K562 (cell line): Measurements from ENCODE around the gene SEPTIN12. TPM values are rescaled to one million over a fixed set of nuclear protein-coding genes. Genes with fewer than 3 reads are reported as not detected.

Experiments used
- ATAC-seq: fragments of 200-7000 bp; cut with Tn5 transposase; 3 replicates; pipeline ENCODE4 v1.9.1; 2020; ENCODE audit warnings: moderate library complexity
- BruUV-seq: library from RNA; stranded (reverse); fragments of 400-500 nt; replicated peaks from 2 replicates; lab custom pipeline; 2021; lab: Mats Ljungman, UMichigan
- CTCF ChIA-PET: fragments of 300-600 bp; formaldehyde crosslinking; extraction: SDS; loops from one replicate; lab custom pipeline; 2021; ENCODE audit warnings: low intra/inter-chr PET ratio; lab: Yijun Ruan, JAX
- POLR2A ChIA-PET: fragments of 300-600, 350-650 bp; sonication (Branson Sonifier 250); formaldehyde crosslinking; extraction: SDS; loops from one replicate; lab custom pipeline; 2021; ENCODE audit warnings: antibody characterized with exemption, inconsistent platforms; lab: Yijun Ruan, JAX
- DNase-seq, 4 experiments: peaks; one replicate each; pipeline versions ENCODE4 v3.0.0 to v3.0.0-alpha.2; 2011 to 2018; ENCODE audit warnings: low spot score in 3 of 4, mixed read lengths in 3 of 4; ENCODE audit errors: extremely low read depth in 1 of 4
- FAIRE-seq: peaks from 2 replicates; lab custom pipeline; 2011; peaks lifted over from hg19 to GRCh38; lab: Jason Lieb, UNC
- H2AFZ ChIP-seq: 2 replicates; pipeline ENCODE4 v1.6.0; 2011; ENCODE audit warnings: low read depth, low read length, control low read depth, inconsistent platforms
- H3K27ac ChIP-seq: fragments of 200-600 bp; 3 replicates; pipeline ENCODE4 v1.8.0; 2011; ENCODE audit warnings: low read depth, mild to moderate bottlenecking, control low read depth, inconsistent platforms, low read length, moderate library complexity, mixed read lengths; ENCODE audit errors: extremely low read depth
- H3K27me3 ChIP-seq, 2 experiments: fragments of 300-600 bp in 1 of 2; 2 replicates in 1 of 2; 3 replicates in 1 of 2; pipeline versions ENCODE4 v1.6.0 to v1.8.0; 2011; ENCODE audit warnings: inconsistent platforms in 2 of 2, low read length in 2 of 2, mild to moderate bottlenecking in 1 of 2, mixed read lengths in 1 of 2, moderate library complexity in 1 of 2; ENCODE audit not compliant: control insufficient read depth in 2 of 2, insufficient read depth in 2 of 2
- H3K36me3 ChIP-seq: fragments of 300-600 bp; 3 replicates; pipeline ENCODE4 v1.8.0; 2011; ENCODE audit warnings: mild to moderate bottlenecking, low read length, inconsistent platforms; ENCODE audit not compliant: control insufficient read depth, insufficient read depth
- H3K4me1 ChIP-seq, 2 experiments: fragments of 200-600 bp in 1 of 2; replicated peaks in 1 of 2; 2 replicates in 1 of 2; 3 replicates in 1 of 2; pipeline versions ENCODE4 v1.5.1 to v1.8.0; 2011; ENCODE audit warnings: inconsistent platforms in 2 of 2, low read length in 2 of 2, mild to moderate bottlenecking in 1 of 2, mixed read lengths in 1 of 2, moderate library complexity in 1 of 2; ENCODE audit not compliant: control insufficient read depth in 2 of 2, insufficient read depth in 2 of 2
- H3K4me2 ChIP-seq: 2 replicates; pipeline ENCODE4 v1.6.1; 2011; ENCODE audit warnings: low read length, control low read depth, inconsistent platforms, mixed read lengths; ENCODE audit not compliant: insufficient read depth
- H3K4me3 ChIP-seq: fragments of 200-600 bp; sonication (generic), shearing (Covaris generic); 2 replicates; pipeline ENCODE4 v1.5.1; 2016; ENCODE audit warnings: control low read depth, inconsistent platforms
- H3K79me2 ChIP-seq: fragments of 200-600 bp; 3 replicates; pipeline ENCODE4 v1.8.0; 2011; ENCODE audit warnings: low read length, inconsistent platforms; ENCODE audit not compliant: control insufficient read depth, insufficient read depth
- H3K9ac ChIP-seq, 2 experiments: 2 replicates each; pipeline versions ENCODE4 v1.6.0 to v1.6.1; 2011; ENCODE audit warnings: low read depth in 2 of 2, low read length in 2 of 2, control low read depth in 1 of 2, inconsistent platforms in 1 of 2, mild to moderate bottlenecking in 1 of 2, mixed read lengths in 1 of 2; ENCODE audit not compliant: insufficient read depth in 1 of 2
- H3K9me1 ChIP-seq: one replicate; pipeline ENCODE4 v1.6.0; 2011; ENCODE audit warnings: inconsistent platforms, mild to moderate bottlenecking, low read length, moderate library complexity; ENCODE audit not compliant: control insufficient read depth, insufficient read depth
- H3K9me3 ChIP-seq: replicated peaks from 2 replicates; pipeline ENCODE4 v1.5.1; 2011; ENCODE audit warnings: low read depth, low read length, inconsistent platforms; ENCODE audit not compliant: control insufficient read depth, insufficient read depth
- H4K20me1 ChIP-seq: replicated peaks from 2 replicates; pipeline ENCODE4 v1.6.1; 2011; ENCODE audit warnings: low read length, inconsistent platforms, mixed read lengths; ENCODE audit not compliant: control insufficient read depth, insufficient read depth
- CAMTA2 ChIP-seq: fragments of 250-450 bp; sonication (Bioruptor Pico); conservative IDR thresholded peaks from 2 replicates; pipeline ENCODE4 v1.5.1; 2022
- EGR1 ChIP-seq: fragments of 450-650 bp; conservative IDR thresholded peaks from 2 replicates; pipeline ENCODE4 v1.6.1; 2017; ENCODE audit warnings: mild to moderate bottlenecking
- HDAC6 ChIP-seq: IDR thresholded peaks from 2 replicates; pipeline ENCODE4 v1.6.1; 2012; ENCODE audit warnings: low read depth, mild to moderate bottlenecking, control low read depth, inconsistent platforms, low read length, moderate library complexity
- HOXB6 ChIP-seq: fragments of 250-450 bp; sonication (Bioruptor Pico); IDR thresholded peaks from 2 replicates; pipeline ENCODE4 v1.5.1; 2022; ENCODE audit warnings: mild to moderate bottlenecking, borderline replicate concordance
- MCM5 ChIP-seq: fragments of 450-650 bp; IDR thresholded peaks from 2 replicates; pipeline ENCODE4 v1.6.1; 2016; ENCODE audit warnings: low read depth
- MEF2A ChIP-seq: IDR thresholded peaks from 2 replicates; pipeline ENCODE4 v1.6.1; 2011; ENCODE audit warnings: low read depth, mild to moderate bottlenecking, low read length, moderate library complexity; ENCODE audit not compliant: control insufficient read depth
- NUFIP1 ChIP-seq: fragments of 450-650 bp; IDR thresholded peaks from 2 replicates; pipeline ENCODE4 v1.6.1; 2018; ENCODE audit not compliant: partially characterized antibody
- RAD21 ChIP-seq, 2 experiments: fragments of 250-450 bp in 1 of 2; fragments of 450-650 bp in 1 of 2; sonication (Bioruptor Pico) in 1 of 2; formaldehyde crosslinking in 1 of 2; IDR thresholded peaks in 1 of 2; conservative IDR thresholded peaks in 1 of 2; 2 replicates each; pipeline versions ENCODE4 v1.4.0 to v1.8.0; 2020 to 2022; ENCODE audit warnings: mild to moderate bottlenecking in 2 of 2, moderate library complexity in 1 of 2
- RBM39 ChIP-seq: fragments of 200-400 bp; formaldehyde crosslinking; optimal IDR thresholded peaks from 2 replicates; pipeline ENCODE3; 2018; ENCODE audit warnings: low read depth, low read length
- TEAD4 ChIP-seq, 2 experiments: sonication (generic) in 1 of 2; formaldehyde crosslinking in 1 of 2; IDR thresholded peaks; 2 replicates each; pipeline versions ENCODE4 v1.6.1 to v1.8.0; 2012 to 2022; ENCODE audit warnings: borderline replicate concordance in 1 of 2, inconsistent platforms in 1 of 2, low read length in 1 of 2, mild to moderate bottlenecking in 1 of 2, missing genetic modification reagents in 1 of 2
- ZNF740 ChIP-seq, 3 experiments: fragments of 200-800 bp in 1 of 3; sonication (Bioruptor generic) in 1 of 3; sonication (generic) in 1 of 3; formaldehyde crosslinking in 1 of 3; IDR thresholded peaks; 2 replicates each; pipeline versions ENCODE4 v1.6.1 to v1.8.0; 2016 to 2022; ENCODE audit warnings: mild to moderate bottlenecking in 2 of 3, missing compliant biosample characterization in 2 of 3, missing genetic modification characterization in 2 of 3, missing genetic modification reagents in 1 of 3
- WGBS: fragments of 100-300 bp; shearing (Covaris generic); methylation state at CpG from one replicate; pipeline ENCODE4 v1.1.6; 2016; ENCODE audit warnings: low coverage, mixed read lengths; ENCODE audit not compliant: insufficient coverage; ENCODE audit errors: missing lambda C conversion rate; 5-methylcytosine and 5-hydroxymethylcytosine counted together
- in situ Hi-C: fragments of 300-500 bp; cut with MboI; formaldehyde crosslinking; loops from 4 replicates; pipeline ENCODE4 v1.15.0; 2018; ENCODE audit warnings: inconsistent platforms, mixed read lengths
- intact Hi-C: fragments of 100-400 bp; cut with micrococcal nuclease; formaldehyde crosslinking; loops from 2 replicates; pipeline ENCODE4 v1.14.2; 2022
- polyA plus RNA-seq, 8 experiments: library from polyadenylated mRNA; depleted of rRNA in 4 of 8; stranded (reverse) in 5 of 8; unstranded in 3 of 8; fragments of >200 nt; fragmentation: Nextera tagmentation in 2 of 8; fragmentation: Illumina TruSeq in 1 of 8; extraction: Ambion mirVana in 2 of 8; extraction: Trizol in 1 of 8; gene quantifications; 2 replicates each; pipeline versions ENCODE4 v1.2.1 to v1.2.3, GENCODE V29; 2011 to 2014; ENCODE audit warnings: inconsistent platforms in 1 of 8, missing spikeins in 1 of 8
- total RNA-seq, 7 experiments: library from RNA; depleted of rRNA in 6 of 7; stranded (reverse); fragments of >200 nt in 6 of 7; fragmentation: Illumina TruSeq in 2 of 7; extraction: Trizol in 2 of 7; gene quantifications; 2 replicates each; pipeline versions ENCODE4 v1.2.1 to v1.2.3, GENCODE V29; 2011 to 2021; ENCODE audit warnings: low replicate concordance in 1 of 7

Gene SEPTIN12
- total and polyA plus RNA-seq, 9 of the 15 experiments (the other 6 are each of a cell fraction or from before 2014, with no cell fraction given) = not detected

- Histone ChIP-seq H3K9me3 (no peaks in the 10 kb centered on the region), H3K27ac (no peak overlapping the region), H3K36me3 (peaks cover 89% of the 10 kb centered on the region), H2AFZ (no peak overlapping the region), H3K4me2 (no peak overlapping the region), H3K9me1 (no peaks in the 10 kb centered on the region), H3K79me2 (no peaks in the 10 kb centered on the region), H4K20me1 (no peaks in the 10 kb centered on the region), H3K4me3 (no peak overlapping the region), H3K4me1 (no peaks in the 10 kb centered on the region), H3K9ac (no peak overlapping the region), H3K27me3 (no peaks in the 10 kb centered on the region)
- CTCF ChIA-PET = no interaction called here
- POLR2A ChIA-PET = interaction anchor here (0.6 to 1.7 kb wide), 7 partner anchors 9 to 130 kb away, joined by 3 to 6 read pairs (median 4); partner anchors contain the start of genes GLYR1 and UBN1
- intact Hi-C loops = loop anchor here (1.0 kb wide), 1 partner anchor 8 kb away; no protein-coding TSS in a partner anchor
- no TSS peak for BruUV-seq
- DNase-seq (no peak), FAIRE-seq (no peak), ATAC-seq (no peak)
- in situ Hi-C loops = no loop called here
- WGBS = 68% methylated on average over 8 of the region's 8 CpGs
- TF ChIP-seq MEF2A = no peak
- TF ChIP-seq MCM5 = no peak
- TF ChIP-seq EGR1 = no peak
- no peak for TF ChIP-seq TEAD4 (IDR thresholded peaks at IDR 0.05; ENCODE audit: low read length)
- TF ChIP-seq TEAD4 (CRISPR knock-in tag; IDR thresholded peaks at IDR 0.05; ENCODE audit: borderline replicate concordance) = no peak
- TF ChIP-seq RBM39 = no peak
Measured at GRCh38 chr16:4825196-4825595, 37.1 kb upstream of the SEPTIN12 start.

GRCh38 chr16:4820652-4821051 is 32.5 kb upstream of the SEPTIN12 start:
- intact Hi-C loops = no loop called here
- TF ChIP-seq CAMTA2 (CRISPR knock-in tag) (no peak), HDAC6 (no peak), RAD21 (CRISPR knock-in tag; conservative IDR thresholded peaks at IDR 0.05 in 1 of 2, IDR thresholded peaks at IDR 0.05 in 1 of 2) (no peak), HOXB6 (no peak), NUFIP1 (no peak), ZNF740 (CRISPR knock-in tag; IDR thresholded peaks at IDR 0.05) (no peak), ZNF740 (tag; IDR thresholded peaks at IDR 0.05) (no peak)
- in situ Hi-C loops = no loop called here
- BruUV-seq = no TSS peak
- Histone ChIP-seq H3K9ac (no peak overlapping the region), H3K4me1 (no peaks in the 10 kb centered on the region), H4K20me1 (no peaks in the 10 kb centered on the region), H2AFZ (no peak overlapping the region), H3K36me3 (peaks cover 83% of the 10 kb centered on the region), H3K9me3 (no peaks in the 10 kb centered on the region), H3K4me2 (no peak overlapping the region), H3K4me3 (no peak overlapping the region), H3K79me2 (no peaks in the 10 kb centered on the region), H3K27me3 (no peaks in the 10 kb centered on the region), H3K9me1 (no peaks in the 10 kb centered on the region), H3K27ac (no peak overlapping the region)
- POLR2A ChIA-PET = no interaction called here
- CTCF ChIA-PET = no interaction called here
- 88% methylated on average over 6 of the region's 6 CpGs for WGBS
- FAIRE-seq (no peak), ATAC-seq (no peak), DNase-seq (no peak)
